Measurements from ENCODE around the gene SYPL1. TPM values are rescaled to one million over a fixed set of nuclear protein-coding genes. Genes with fewer than 3 reads are reported as not detected.
"Not testable (repeated sequence)": the region's sequence is repeated elsewhere in the genome, so short reads cannot be mapped to it uniquely, and the experiment has no call there.

The SYPL1 gene
- total RNA-seq (2014; rRNA removed; shearing (Covaris generic)), result 45.3 and 53.6 TPM in 2 replicates

DNA sequence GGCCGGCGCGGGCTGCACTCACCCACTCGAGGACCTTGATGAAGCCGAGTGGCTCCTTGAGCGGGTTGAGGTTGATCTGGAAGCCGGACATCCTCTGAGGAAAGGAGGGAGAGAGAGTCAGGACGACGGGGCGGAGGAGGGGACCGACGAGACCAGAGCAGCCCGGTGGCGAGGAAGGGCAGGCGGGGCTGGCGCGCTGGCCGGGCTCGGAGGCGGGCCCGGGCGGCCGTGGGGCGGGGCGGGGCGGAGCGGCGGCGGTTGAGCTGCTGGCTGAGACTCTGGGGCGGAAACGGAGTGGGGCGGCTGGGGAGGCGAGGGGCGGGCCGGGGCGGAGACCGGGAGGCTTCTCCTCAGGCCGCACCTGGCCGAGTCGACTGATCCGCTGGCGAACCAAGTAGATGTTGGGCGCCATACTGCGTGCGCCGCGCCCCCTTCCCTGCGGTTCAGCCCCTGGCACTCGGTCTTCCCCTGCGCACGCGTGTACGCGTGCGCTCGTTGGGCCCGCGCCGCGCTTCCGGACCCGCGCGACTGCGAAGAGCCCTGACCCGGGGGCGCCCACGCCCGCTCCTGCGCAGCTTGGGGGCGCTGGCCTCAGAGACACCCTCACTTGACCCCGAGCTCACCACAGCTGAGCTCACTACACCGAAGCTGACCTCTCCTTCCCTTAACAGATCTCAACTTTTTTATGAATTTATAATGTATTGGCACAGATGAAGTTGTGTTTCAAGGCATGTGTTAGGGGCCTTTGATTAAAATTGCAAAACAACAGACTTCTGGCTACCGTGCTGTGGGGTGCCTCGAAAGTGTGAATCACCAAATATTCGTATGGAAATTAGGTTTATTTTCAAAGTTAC lies at the start of gene SYPL1:
Gene SYPL1 (minus strand): TSS at position 195 of the 854 bp plus-strand sequence. CDS start 104 bp downstream, at position 91.
- DNase-seq (ENCODE audit: low read depth in 1 of 2, low spot score in 2 of 2), result peak; percentile 91 to 93
- Histone ChIP-seq H3K27me3 (replicated peaks) (no peaks in the 10 kb centered on the region), H3K9me3 (replicated peaks) (no peaks in the 10 kb centered on the region; the same call in 1 of the 2 replicates), H3K4me3 (peak within 1 kb of the TSS; percentile 92), H3K27ac (peak within 1 kb of the TSS; percentile 87), H3K4me1 (replicated peaks) (peaks cover 12% of the 10 kb centered on the region), H3K36me3 (peaks cover 11% of the 10 kb centered on the region)

GRCh38 chr7:106155027-106155426 lies 42.9 kb upstream of the SYPL1 start:
- no peak overlapping the region for H3K27ac ChIP-seq
- no peak for DNase-seq (ENCODE audit: low read depth in 1 of 2, low spot score in 2 of 2)
- H3K27me3 ChIP-seq (replicated peaks), result 0 out of 2 replicates have a peak, but pooled peaks cover 2% of the 10 kb centered on the region
- H3K36me3 ChIP-seq, result no peaks in the 10 kb centered on the region
- no peak overlapping the region for H3K4me3 ChIP-seq
- no peaks in the 10 kb centered on the region for H3K4me1 ChIP-seq (replicated peaks)
- H3K9me3 ChIP-seq (replicated peaks), result no peaks in the 10 kb centered on the region

- Histone ChIP-seq H3K27ac (no peak overlapping the region), H3K4me1 (replicated peaks) (no peaks in the 10 kb centered on the region), H3K36me3 (no peaks in the 10 kb centered on the region), H3K27me3 (replicated peaks) (0 out of 2 replicates have a peak, but pooled peaks cover 2% of the 10 kb centered on the region), H3K4me3 (no peak overlapping the region), H3K9me3 (replicated peaks) (no peaks in the 10 kb centered on the region)
- DNase-seq (ENCODE audit: low read depth in 1 of 2, low spot score in 2 of 2), result peak; percentile 55 to 73
Observed at GRCh38 chr7:106153891-106154449, 41.9 kb upstream of the SYPL1 start.

DNA sequence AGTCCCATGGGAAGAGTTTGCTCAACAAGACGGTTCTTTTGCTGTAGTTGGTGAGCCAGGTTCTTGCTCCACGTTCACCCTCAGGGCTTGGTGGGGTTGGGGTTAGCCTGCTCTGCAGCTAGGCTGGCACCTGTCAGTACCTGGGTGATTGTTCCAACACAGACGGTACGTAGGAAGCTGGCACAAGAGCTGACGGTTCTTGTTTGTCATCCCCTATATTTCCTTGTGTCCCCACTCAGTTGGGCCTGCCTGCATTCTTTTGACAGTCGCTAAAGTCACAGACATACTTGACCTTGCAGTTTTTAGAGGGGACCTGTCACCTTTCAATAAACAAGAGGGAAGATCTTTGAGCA lies 40.2 kb upstream of the SYPL1 start:
- H3K27ac ChIP-seq, result no peak overlapping the region
- H3K4me3 ChIP-seq, result no peak overlapping the region
- H3K9me3 ChIP-seq (replicated peaks), result no peaks in the 10 kb centered on the region
- 0 out of 2 replicates have a peak, but pooled peaks cover 2% of the 10 kb centered on the region for H3K27me3 ChIP-seq (replicated peaks)
- H3K36me3 ChIP-seq, result no peaks in the 10 kb centered on the region
- H3K4me1 ChIP-seq (replicated peaks), result no peaks in the 10 kb centered on the region
- DNase-seq (ENCODE audit: low read depth in 1 of 2, low spot score in 2 of 2), result no peak

- no peak overlapping the region for H3K4me3 ChIP-seq
- no peak for DNase-seq (ENCODE audit: low read depth in 1 of 2, low spot score in 2 of 2)
- H3K36me3 ChIP-seq, result no peaks in the 10 kb centered on the region
- no peak overlapping the region for H3K27ac ChIP-seq
- H3K9me3 ChIP-seq (replicated peaks), result no peaks in the 10 kb centered on the region
- H3K4me1 ChIP-seq (replicated peaks), result no peaks in the 10 kb centered on the region
- 0 out of 2 replicates have a peak, but pooled peaks cover 2% of the 10 kb centered on the region for H3K27me3 ChIP-seq (replicated peaks)
Observed at GRCh38 chr7:106151459-106152312, 39.6 kb upstream of the SYPL1 start.

DNA sequence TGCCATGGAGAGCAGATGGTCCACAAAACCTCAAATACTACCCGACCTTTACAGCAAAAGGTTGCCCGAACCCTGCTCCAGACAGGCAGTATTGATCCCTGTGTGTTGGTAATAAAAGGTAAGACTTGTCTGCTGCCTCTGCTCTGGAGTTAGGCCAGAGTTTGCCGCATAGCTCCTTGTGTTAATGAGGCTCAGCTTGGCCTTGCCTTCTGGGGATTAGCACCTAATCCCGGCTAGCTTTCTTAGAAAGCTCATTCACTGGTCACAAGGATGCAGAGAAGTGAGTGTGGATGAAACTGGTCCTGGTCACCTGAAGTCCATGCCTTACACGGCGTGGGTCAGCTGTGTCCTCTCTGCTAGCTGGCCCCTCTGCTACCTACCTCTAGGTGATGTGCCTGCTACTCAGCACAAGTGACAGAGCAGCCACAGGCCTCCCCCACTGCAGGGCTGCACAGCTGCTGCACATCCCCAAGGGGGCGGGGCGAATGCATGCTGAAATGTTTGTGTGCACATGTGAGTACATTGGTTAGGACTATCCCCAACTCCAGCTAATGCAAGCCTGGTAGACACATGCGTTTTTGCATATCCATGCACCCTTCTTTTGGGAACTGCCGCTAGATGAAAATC lies 31.7 kb upstream of the SYPL1 start:
- Histone ChIP-seq H3K36me3 (no peaks in the 10 kb centered on the region), H3K27me3 (replicated peaks) (peaks cover 9% of the 10 kb centered on the region; the same call in 1 of the 2 replicates), H3K27ac (no peak overlapping the region), H3K4me1 (replicated peaks) (no peaks in the 10 kb centered on the region), H3K4me3 (no peak overlapping the region), H3K9me3 (replicated peaks) (no peaks in the 10 kb centered on the region)
- DNase-seq (ENCODE audit: low read depth in 1 of 2, low spot score in 2 of 2), result no peak

DNA sequence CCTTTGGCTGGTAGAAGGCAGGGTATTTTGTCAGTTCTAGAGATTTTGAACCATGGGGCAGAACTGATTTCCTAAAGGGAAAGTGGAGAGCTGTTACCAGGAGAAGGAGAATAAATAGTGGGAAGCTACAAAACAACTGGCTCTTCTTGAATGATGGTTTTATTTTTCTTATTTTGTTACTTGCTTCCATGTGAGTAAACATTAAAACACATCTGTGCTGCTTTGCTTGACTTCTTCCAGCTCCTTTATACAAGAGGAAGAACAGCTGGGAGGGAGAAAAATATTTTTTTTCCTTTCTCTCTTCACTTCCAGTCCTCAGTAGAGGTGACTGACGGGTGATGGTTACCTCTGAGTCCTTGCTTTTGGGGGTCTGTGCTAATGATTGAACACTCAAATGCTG lies 30.0 kb upstream of the SYPL1 start:
- H3K36me3 ChIP-seq, result no peaks in the 10 kb centered on the region
- H3K27ac ChIP-seq, result no peak overlapping the region
- no peak for DNase-seq (ENCODE audit: low read depth in 1 of 2, low spot score in 2 of 2)
- no peaks in the 10 kb centered on the region for H3K9me3 ChIP-seq (replicated peaks)
- no peaks in the 10 kb centered on the region for H3K4me1 ChIP-seq (replicated peaks)
- no peak overlapping the region for H3K4me3 ChIP-seq
- peaks cover 9% of the 10 kb centered on the region; the same call in 1 of the 2 replicates for H3K27me3 ChIP-seq (replicated peaks)

DNA sequence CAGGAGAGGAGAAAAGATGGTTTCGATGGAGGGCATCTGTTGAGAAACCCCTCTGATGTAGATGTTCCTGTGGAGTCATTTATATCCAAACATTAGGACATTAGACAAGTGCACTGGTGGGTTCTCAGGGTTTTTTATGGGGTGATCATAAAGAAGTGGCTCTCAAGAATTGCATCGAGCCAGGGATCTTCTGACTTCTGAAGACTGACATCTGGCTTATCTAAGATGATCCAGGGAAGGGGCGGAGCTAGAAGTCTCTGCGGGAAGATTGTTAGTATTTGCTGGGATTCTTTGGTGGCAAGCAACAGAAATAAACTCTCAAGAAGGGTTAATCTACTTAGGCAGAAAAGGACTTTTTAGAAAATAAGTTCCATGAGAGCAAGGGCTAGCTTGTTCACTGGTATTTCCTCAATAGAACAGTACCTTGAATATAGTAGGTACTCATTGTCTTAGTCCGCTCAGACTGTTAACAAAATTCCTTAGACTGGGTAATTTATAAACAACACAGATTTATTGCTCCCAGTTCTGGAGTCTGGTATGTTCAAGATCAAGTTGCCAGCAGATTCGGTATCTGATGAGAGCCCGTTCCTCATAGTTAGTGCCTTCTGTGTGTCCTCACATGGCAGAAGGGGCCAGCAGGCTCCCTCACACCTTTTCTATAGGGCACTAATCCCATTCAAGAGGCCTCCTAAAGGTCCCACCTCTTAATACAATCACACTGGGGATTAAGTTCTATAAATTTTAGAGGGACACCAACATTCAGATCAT lies 28.5 kb upstream of the SYPL1 start:
- H3K27ac ChIP-seq, result no peak overlapping the region
- H3K4me3 ChIP-seq, result no peak overlapping the region

GRCh38 chr7:106139265-106140251 lies 27.4 kb upstream of the SYPL1 start:
- DNase-seq (ENCODE audit: low read depth in 1 of 2, low spot score in 2 of 2), result no peak
- Histone ChIP-seq H3K4me1 (replicated peaks) (no peaks in the 10 kb centered on the region), H3K27me3 (replicated peaks) (peaks cover 13% of the 10 kb centered on the region; the same call in 1 of the 2 replicates), H3K4me3 (no peak overlapping the region), H3K27ac (no peak overlapping the region), H3K9me3 (replicated peaks) (no peaks in the 10 kb centered on the region), H3K36me3 (no peaks in the 10 kb centered on the region)

More for the DNA sequence above, 28.5 kb upstream of the SYPL1 start:
- no peak for DNase-seq (ENCODE audit: low read depth in 1 of 2, low spot score in 2 of 2)
- H3K4me1 ChIP-seq (replicated peaks), result no peaks in the 10 kb centered on the region
- H3K36me3 ChIP-seq, result no peaks in the 10 kb centered on the region
- H3K9me3 ChIP-seq (replicated peaks), result no peaks in the 10 kb centered on the region
- H3K27me3 ChIP-seq (replicated peaks), result peaks cover 9% of the 10 kb centered on the region; the same call in 1 of the 2 replicates

DNA sequence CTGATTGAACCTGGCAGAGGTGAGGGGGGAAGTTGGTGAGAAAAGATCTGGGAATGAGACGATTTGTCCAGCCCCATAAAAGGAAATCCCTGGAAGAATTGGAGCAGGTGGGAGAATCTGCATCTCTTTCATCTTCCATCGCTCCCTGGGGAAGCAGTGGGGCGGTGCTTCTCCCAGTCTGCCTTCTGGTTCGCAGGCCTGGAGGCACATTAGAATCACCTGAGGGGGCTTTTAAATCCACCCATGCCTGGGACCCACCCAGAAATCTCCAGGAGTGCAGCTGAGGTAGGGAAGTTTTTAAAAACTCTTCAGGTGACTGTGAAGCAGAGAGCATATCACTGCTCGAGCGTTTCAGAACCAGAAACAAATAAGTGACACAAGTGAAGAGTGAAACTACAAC lies 26.7 kb upstream of the SYPL1 start:
- H3K36me3 ChIP-seq, result no peaks in the 10 kb centered on the region
- H3K27ac ChIP-seq, result no peak overlapping the region

DNA sequence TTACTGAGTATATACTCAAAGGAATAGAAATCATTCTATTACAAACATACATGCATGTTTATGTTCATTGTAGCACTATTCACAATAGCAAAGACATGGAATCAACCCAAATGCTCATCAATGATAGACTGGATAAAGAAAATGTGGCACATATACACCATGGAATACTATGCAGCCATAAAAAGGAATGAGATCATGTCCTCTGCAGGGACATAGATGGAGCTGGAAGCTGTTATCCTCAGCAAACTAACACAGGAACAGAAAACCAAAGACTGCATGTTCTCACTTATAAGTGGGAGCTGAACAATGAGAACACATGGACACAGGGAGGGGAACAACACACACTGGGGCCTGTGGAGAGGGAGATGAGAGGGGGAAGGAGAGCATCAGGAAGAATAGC lies 26.1 kb upstream of the SYPL1 start:
- not testable (repeated sequence) for H3K4me3 ChIP-seq; H3K4me1 ChIP-seq (replicated peaks); DNase-seq (ENCODE audit: low read depth in 1 of 2, low spot score in 2 of 2); H3K36me3 ChIP-seq; H3K9me3 ChIP-seq (replicated peaks); H3K27ac ChIP-seq
- peaks cover 13% of the 10 kb centered on the region; the same call in 1 of the 2 replicates for H3K27me3 ChIP-seq (replicated peaks)

More for the DNA sequence above, 26.7 kb upstream of the SYPL1 start:
- H3K9me3 ChIP-seq (replicated peaks), result no peaks in the 10 kb centered on the region
- no peaks in the 10 kb centered on the region for H3K4me1 ChIP-seq (replicated peaks)
- peaks cover 13% of the 10 kb centered on the region; the same call in 1 of the 2 replicates for H3K27me3 ChIP-seq (replicated peaks)
- DNase-seq (ENCODE audit: low read depth in 1 of 2, low spot score in 2 of 2), result no peak
- no peak overlapping the region for H3K4me3 ChIP-seq

GRCh38 chr7:106134241-106134640 lies 22.1 kb upstream of the SYPL1 start:
- Histone ChIP-seq H3K27me3 (replicated peaks) (peaks cover 12% of the 10 kb centered on the region), H3K4me3 (no peak overlapping the region), H3K9me3 (replicated peaks) (no peaks in the 10 kb centered on the region), H3K27ac (no peak overlapping the region), H3K36me3 (no peaks in the 10 kb centered on the region), H3K4me1 (replicated peaks) (peaks cover 8% of the 10 kb centered on the region; the same call in 1 of the 2 replicates)
- DNase-seq (ENCODE audit: low read depth in 1 of 2, low spot score in 2 of 2), result no peak
